GM04503 (cell line): ENCODE data around the gene SERPINB10.
"Not testable (repeated sequence)": the region's sequence is repeated elsewhere in the genome, so short reads cannot be mapped to it uniquely, and the experiment has no call there.

Source experiments
- DNase-seq: peaks from one replicate; pipeline ENCODE4 v3.0.0-alpha.2; 2012; ENCODE audit warnings: low read depth

Gene SERPINB10

DNA sequence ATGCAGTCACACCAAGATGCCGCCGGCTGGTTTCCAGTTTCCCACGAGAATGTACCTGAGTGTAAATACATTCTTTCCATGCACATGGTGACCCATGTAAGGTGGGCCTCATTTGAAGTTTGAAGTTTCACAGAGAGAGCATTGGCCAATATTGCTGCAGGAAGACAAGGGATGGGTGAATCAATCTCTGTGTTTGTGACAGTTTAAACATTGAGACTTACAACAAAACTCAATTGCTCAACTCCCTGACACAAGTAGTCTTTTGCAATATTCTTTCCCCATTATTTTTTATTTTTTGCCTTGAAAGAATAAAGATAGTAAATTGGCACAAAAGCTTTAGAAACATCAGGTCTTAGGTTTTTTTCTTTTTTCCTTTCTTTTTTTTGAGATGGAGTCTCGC lies 15.2 kb upstream of the SERPINB10 start:
- DNase-seq, result no peak

DNA sequence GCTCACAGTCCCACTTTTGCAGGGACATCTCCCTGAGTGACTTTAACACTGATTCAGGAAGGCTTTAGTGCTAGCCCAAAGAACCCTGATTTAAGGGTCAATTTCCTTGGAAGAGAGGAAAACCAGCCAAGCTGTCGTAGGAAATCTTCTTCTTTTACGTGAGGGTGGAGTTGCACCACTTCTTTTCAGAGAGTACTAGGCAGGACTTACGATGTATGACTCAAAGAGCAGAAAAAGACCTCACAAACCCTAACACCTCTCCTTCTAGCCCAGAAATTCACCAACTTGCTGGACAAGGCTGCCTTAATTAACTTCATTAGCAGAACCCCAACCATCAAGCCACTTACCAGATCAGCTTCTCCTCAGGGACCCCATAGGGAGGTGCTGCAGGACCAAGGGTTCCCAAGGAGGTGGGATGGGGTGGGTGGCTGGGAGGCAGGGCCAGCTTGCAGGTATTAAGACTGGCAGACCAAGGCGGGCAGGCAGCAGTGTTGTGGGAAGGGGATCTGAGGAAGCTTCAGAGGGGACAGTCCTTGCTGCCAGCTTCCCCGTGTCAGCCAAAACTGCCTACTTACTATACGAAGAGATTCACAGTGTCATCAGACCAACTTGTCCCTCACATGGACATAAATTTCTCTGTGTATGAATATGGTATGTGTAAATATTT lies 13.5 kb upstream of the SERPINB10 start:
- DNase-seq, result no peak

DNA sequence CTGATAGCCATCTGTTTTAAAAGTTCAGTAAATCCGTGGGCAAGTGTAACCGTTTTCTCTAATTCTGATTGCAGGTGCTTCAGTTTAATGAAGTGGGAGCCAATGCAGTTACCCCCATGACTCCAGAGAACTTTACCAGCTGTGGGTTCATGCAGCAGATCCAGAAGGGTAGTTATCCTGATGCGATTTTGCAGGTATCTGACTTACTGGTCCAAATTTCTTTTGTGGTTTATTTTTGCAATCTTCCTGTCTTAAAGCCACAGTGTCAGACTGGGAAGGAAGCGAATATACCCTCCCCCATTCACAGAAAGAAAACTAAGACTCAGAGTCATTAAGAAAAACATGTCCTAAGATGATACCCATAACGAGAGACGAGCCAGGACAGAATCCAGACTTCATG lies 12.6 kb upstream of the SERPINB10 start:
- no peak for DNase-seq

DNA sequence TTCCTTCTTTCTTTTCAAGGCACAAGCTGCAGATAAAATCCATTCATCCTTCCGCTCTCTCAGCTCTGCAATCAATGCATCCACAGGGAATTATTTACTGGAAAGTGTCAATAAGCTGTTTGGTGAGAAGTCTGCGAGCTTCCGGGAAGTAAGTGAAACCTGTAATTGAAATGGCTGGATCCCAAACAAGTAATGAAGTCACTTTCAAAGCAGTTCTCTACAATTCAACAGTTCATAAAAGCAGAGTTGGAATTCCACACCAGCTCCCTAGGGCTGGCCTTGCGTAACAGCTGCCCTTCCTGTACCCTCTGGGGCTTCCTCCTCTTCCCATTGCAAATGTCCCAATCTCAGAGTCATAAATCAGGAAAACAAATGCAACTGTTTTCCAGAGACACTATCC lies 10.7 kb upstream of the SERPINB10 start:
- DNase-seq, result no peak

DNA sequence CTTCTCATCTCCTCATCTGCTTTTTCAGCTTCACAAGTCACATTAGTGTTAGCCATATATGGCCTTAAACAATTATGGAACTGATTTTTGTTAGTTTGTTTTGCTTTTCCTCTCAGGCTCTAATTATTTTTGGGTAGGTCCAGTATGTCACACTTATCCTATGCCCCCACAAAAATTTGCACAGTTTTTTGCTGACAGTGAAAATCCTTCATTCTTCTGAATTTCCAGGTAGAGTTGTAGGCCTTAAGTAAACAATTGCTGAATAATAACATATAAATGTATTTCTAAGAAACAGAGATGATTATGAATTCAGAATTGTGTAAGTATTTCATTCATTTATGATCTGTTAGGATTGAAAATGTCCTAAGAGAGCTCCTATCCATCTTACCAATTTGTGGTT lies 8.6 kb upstream of the SERPINB10 start:
- DNase-seq, result no peak

DNA sequence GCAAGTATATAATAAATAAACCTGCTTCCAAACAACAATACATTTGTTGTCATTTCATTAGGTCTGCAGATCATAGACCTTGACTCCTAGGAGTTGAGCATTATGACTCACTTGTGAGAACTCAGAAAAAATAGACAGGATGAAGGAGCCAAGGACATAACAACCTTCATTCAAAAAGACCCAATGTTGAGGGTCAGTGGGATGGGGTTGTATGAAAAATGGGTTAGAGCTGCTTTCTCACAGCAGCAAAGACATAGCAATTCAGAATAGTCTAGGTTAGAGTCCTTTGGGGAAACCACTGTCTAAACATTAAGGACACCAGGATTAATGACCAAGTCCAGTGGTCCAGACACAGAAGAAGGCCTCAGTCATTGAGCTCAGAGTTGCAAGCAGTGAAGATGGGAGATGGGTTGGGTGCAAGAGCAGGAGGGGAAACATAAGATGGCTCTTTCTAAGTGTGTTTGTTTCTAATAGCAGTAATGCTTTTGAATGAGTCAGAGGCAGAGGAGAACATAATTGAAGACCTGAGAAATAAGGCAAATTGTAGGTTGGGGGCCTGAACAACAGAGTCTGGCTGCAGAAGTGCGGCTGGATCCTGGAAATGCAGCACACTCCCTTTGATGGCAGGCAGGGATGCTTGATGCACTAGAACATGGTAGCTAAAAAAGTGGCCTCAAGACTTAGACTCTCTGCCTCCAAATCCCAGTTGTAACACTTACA lies 3.7 kb upstream of the SERPINB10 start:
- DNase-seq, result no peak

DNA sequence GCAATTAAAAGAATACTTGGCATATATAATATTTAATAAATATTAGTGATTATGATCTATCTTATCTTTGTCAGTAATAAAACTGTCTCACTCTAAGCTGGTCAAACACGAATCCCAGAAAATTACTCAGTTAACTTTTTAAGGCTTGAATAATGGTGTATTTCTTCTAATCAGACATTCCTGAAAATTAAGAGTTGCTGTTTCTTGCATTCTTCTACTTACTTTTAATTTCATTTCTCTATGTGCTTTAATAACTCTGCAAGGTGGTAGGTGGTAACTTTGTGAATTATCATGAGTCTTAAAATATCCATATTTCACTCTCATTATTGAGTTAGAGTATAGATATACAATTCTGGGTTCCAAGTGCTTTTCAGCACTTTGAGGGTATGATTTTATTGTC lies 3.1 kb upstream of the SERPINB10 start:
- DNase-seq, result no peak

DNA sequence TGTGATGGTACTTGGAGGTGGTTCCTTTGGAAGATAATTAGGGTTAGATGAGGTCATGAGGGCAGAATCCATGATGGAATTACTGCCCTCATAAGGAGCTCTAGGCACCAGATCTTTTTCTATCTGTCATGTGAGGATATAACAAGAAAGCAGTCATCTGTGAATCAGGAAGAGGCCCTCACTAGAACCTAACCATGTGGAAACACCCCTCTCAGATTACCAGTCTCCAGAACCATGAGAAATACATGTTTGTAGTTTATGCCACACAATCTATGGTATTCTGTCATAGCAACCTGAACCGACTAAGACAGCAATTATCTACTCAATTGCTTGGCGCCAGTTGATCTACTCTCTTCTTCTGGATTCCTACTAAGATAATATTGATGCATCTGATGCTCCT lies 2.4 kb upstream of the SERPINB10 start:
- DNase-seq, result no peak

DNA sequence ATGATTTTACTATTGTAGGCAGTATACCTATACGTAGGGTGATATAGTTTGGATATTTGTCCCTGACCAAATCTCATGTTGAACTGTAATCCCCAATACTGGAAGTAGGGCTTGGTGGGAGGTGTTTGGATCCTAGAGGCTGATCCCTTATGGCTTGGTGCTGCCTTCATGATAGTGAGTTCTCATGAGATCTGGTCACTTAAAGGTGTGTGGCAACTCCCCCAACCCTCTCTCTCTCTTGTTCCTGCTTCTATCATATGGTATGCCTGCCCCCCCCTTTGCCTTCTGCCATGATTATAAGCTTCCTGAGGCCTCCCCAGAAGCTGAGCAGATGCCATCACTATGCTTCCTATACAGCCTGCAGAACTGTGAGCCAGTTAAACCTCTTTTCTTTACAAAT lies 1.7 kb upstream of the SERPINB10 start:
- no peak for DNase-seq

DNA sequence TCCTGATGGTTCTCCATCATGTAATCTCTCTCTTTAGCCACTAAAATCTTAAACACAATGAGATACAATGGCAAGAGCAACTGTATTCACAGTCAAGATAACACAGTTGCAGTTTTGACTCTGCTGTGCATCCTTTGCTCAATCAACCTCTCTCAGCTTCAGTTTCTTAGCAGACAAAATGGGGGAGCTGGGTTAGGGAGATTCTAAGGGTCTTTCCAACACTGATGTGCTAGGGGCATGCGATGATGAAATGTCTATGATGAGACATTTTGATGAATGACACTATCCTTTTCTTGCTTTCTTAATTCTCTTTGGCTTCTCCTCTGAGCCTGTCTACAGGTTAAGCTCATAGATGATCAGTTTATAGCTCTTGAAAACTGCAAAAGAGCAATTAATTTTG lies 1.1 kb downstream of the SERPINB10 start:
- DNase-seq, result no peak

DNA sequence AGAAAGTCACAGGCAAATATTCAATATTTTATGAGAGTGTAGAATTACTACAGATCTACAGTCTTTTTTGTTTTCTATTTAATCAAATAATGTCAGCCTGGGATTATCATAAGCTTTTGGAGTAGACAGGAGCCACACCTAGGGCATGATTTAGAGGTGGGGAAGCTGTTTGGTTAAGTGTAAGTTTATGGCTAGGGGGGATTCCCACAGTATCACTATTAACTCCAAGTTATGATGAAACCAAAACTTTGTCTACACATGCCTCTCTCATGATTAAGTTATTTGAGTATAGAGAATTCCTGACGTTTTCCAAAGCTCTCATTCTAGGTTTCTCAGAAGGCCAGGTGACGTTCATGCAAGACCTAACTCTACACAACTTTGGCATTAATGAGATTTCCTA lies 2.1 kb downstream of the SERPINB10 start:
- DNase-seq, result no peak

DNA sequence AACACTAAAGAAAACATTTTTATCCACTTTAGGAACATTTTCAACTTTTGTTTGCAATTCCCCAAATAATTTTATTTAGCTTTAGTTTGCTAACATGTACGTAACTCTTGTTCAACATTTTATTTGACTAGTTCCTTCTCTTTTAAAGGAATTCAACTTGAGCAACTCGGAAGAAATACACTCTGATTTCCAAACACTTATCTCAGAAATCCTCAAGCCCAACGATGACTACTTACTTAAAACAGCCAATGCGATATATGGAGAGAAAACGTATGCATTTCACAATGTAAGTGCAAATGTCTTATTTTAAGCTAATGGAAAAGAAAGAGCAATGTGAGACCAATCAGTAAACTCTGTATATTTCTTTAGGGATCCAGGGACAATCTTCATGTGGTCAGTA lies 10.1 kb downstream of the SERPINB10 start:
- DNase-seq, result no peak

DNA sequence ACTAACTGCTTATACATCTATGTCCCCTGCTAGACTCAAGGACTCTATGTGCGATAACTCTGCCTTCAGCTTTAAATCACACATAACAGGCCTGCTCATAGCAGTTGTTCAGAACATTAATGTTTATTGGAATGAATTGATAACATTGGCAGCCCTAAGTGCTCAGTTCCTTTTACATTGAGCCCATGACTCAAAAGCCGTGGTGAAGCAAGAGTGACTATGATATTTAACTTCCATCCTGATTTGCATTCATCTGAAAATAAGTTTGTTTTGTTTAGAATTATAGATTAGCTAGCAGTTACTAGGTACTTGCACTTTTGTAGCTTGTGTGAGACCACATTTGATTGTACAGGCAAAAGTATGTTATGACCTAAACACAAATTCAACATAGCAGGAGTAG lies 14.3 kb downstream of the SERPINB10 start:
- no peak for DNase-seq

DNA sequence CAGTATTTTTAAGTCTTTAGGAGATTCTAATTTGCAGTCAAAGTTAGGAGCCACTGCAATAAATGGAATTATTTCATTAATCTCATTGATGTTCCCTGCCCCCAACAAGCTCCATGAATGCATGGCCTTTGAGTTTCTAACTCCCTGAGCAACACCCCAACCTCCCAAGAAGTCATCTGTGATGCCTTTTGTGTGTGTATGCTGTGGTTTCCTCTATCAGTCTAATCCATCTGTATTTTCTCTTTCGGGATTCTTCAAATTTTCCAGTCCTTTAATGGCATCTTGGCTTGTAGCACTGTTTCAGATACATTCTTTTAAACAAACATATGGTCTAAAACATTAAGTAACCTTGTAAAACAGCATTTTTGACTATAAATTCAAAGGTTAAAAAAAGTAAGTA lies 16.8 kb downstream of the SERPINB10 start:
- DNase-seq, result peak; percentile 28

DNA sequence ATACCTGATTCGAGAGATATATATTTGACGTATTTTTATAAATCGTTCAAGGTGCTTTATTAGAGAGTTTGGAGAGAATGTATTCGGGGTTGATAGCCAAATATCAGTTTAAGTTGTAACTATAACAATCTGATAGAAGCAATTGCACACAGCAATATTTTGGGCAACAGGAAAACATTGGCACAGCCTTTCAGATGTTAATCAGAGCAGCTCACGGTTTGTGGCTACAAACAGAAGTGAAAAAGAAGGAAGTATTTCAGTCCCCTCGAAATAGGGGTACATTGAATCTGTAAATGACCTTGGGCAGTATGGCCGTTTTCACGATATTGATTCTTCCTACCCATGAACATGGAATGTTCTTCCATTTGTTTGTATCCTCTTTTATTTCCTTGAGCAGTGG lies 20.6 kb downstream of the SERPINB10 start:
- DNase-seq, result no peak

DNA sequence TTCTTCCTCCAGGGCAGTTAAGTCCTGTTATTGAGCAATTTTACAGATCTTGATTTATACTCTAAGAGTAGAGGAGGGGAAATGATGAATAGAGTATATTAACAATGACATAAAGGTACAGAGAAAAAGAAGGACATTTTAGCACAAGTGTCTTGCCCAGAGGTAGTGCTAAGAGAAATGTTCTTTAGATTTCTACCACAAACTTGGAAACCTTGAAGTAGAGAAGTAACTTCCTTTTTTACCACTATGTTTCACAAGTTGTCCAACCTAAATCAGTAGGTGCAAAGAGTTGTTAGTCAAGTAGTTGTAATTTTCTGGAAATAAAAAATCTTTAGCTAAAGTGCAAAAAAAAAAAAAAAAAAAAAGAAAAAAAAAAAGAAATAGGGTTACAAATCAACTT lies 21.6 kb downstream of the SERPINB10 start:
- DNase-seq, result not testable (repeated sequence)

DNA sequence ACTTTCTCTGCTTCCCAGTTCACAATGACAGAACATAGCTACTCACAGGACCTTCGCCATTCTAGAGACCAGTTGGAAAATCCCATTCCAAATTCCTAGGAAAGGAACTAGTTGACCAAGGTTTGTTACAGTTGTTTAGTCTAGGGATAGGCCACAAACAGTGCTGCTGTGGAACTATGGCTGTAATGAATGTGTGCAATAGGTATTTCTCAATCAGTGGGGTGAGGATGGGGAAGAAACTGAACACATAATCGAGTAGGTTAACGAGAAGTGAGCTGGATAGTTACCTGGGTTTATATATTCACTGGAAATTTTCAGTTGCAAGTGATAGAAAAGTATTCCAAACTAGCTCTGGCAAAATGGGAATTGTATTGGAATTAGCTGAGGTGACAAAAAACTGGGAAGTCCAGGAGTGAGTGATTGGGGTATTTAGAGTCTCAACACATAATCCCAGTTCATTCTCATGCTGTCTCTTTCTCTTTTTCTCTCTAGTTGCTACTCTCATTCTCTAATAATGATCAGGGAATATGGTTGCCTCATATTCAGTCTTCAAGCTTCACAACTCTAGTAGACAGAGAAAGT lies 23.1 kb downstream of the SERPINB10 start:
- no peak for DNase-seq

DNA sequence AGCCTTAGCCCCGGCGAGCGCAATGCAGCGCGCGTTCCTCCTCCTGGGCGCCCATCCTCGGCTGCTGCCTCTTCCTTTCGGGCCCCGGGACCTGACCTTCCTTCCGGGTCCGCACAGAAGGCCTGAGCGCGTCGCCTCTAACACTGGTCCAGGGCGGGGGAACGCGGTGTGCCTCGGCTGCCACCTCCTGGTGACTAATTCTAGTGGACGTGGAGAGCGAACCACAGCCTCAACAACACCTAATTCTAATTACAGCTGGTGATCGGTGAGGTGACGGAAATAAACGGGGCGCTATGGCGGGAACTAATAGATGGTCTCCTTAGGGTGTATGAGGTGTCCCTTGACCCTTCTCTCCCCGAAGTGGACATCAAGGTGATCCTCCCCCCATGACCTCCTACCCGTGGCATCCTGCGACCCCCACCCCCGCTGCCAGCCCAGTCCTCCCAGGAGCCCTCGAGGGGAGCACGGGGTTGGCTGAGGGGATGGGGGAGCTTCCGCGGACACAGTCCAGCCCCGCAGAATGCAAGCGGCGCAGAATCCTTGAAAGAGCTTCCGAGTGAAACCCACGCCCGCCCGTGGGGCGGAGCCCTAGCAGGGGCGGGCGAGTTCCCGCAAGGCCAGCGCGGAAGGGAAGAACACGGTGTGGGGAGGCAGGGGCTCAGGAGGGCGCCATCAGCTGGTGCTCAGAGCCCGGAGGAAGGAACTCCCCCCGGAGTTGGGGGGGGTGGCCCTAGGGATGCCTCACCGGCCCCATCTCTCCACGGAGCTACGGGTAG lies 28.6 kb downstream of the SERPINB10 start:
- peak; percentile 23 for DNase-seq

DNA sequence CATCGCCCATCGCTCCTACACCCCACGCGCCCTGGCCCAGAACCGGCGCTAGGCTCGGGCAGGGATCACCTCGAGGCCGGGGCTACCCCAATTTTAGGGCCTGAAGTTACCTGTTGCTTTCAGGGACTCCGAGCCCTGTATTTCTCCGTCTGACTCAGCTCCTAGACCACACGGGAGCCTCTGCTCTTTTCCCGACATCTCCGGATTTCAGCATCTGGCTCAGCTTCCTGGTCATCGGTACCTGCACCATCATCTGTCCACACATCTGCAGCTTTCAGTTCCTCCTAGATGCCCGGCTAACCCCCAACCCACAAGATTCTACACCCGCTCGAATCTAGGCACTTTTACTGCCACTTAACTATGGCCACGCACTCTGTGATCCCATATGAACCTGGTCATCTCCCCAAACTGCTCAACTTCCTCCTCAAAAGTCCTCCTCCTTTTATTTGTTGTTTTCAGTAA lies 29.2 kb downstream of the SERPINB10 start:
- no peak for DNase-seq

DNA sequence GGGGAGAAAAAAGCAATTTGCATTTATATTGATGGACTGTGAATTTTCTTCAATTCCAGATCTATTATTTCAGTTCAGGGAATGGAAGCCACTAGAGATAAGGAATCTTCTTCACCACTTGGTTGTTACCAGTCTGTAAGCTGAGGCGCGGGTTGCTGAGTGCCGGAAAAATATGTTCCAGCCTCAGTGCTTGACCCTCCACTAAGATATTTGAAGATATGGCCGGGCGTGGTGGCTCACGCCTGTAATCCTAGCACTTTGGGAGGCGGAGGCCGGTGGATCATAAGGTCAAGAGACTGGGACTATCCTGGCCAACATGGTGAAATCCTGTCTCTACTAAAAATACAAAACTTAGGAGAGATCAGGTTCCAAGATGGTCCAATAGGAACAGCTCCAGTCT lies 32.2 kb downstream of the SERPINB10 start:
- DNase-seq, result no peak

DNA sequence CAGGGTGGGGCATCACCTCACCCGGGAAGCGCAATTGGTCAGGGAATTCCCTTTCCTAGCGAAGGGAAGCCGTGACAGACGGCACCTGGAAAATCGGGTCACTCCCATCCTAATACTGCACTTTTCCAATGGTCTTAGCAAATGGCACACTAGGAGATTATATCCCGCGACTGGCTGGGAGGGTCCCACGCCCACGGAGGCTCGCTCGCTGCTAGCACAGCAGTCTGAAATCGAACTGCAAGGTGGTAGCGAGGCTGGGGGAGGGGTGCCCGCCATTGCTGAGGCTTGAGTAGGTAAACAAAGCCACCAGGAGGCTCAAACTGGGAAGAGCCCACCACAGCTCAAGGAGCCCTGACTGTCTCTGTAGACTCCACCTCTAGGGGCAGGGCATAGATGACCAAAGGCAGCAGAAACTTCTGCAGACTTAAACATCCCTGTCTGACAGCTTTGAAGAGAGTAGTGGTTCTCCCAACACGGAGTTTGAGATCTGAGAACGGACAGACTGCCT lies 32.8 kb downstream of the SERPINB10 start:
- not testable (repeated sequence) for DNase-seq

DNA sequence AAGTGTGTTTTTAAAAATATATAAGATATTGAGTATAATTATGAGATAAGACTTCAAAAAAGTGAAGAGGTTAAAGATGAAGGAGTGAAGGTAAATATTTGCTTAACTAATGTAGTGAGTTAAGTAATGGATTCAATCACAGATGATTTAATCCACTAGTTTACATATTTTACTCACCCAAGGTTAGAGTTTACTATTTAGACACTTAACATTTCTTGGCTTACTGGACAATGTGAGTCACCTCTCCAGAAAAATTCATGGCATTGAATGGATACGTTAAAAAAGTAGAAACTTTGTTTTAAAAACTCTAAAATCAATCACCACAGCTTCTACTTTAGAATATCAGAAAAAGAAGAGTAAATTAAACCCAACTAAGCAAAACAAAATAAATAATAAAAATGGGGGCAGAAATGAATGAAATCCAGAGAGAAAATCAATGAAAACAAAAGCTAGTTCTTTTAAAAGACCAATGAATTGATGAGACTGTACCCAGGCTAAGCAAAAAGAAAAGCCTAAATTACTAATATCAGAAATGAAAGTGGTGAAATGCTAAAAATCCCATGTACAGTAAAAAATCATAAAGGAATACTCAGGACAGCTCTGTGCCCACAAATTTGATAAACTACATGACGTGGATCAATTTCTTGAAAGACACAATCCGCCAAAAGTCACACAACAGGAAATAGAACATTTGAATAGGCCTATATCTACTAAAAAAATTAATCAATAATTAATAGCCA lies 39.5 kb downstream of the SERPINB10 start:
- DNase-seq, result no peak
